T-cell (primary cell): Measurements from ENCODE around the gene PPP1R15A. TPM values are rescaled to one million over a fixed set of nuclear protein-coding genes. Genes with fewer than 3 reads are reported as not detected.
"Not testable (repeated sequence)": the region's sequence is repeated elsewhere in the genome, so short reads cannot be mapped to it uniquely, and the experiment has no call there.

ENCODE experiments used
- ATAC-seq, 4 experiments: fragments of 200-7000 bp in 3 of 4; fragments of 150-1000 bp in 1 of 4; cut with Tn5 transposase; replicated peaks in 1 of 4; 1 replicate in 3 of 4; 2 replicates in 1 of 4; pipeline ENCODE4 v1.10.0; 2021; ENCODE audit warnings: moderate library complexity in 3 of 4, mild to moderate bottlenecking in 2 of 4, moderate number of reproducible peaks in 1 of 4
- CTCF ChIA-PET, 2 donors: fragments of 300-600 bp; sonication (Branson Sonifier 250); formaldehyde crosslinking; loops; one replicate each; lab custom pipeline; 2022; ENCODE audit warnings: antibody characterized with exemption in 2 of 2; lab: Charles Lee
- POLR2A ChIA-PET, 2 donors: fragments of 300-600 bp; sonication (Branson Sonifier 250); formaldehyde crosslinking; loops; one replicate each; lab custom pipeline; 2022; ENCODE audit warnings: antibody characterized with exemption in 2 of 2; lab: Charles Lee
- DNase-seq, 35 experiments: peaks; one replicate each; pipeline versions ENCODE4 v3.0.0 to v3.0.0-alpha.2; 2013 to 2023
- H3K27ac ChIP-seq: one replicate; pipeline ENCODE4 v1.5.1; 2013; ENCODE audit warnings: low read length
- H3K27me3 ChIP-seq, 2 experiments: replicated peaks in 1 of 2; 1 replicate in 1 of 2; 2 replicates in 1 of 2; pipeline versions ENCODE4 v1.6.1 to v1.7.0; 2013; ENCODE audit warnings: low read length in 1 of 2, mixed read lengths in 1 of 2; ENCODE audit not compliant: control insufficient read depth in 2 of 2, insufficient read depth in 2 of 2; ENCODE audit errors: extremely low read depth in 1 of 2
- H3K36me3 ChIP-seq, 2 donors: 1 replicate in 1 of 2; 2 replicates in 1 of 2; pipeline versions ENCODE4 v1.6.1 to v1.7.0; 2013; ENCODE audit warnings: low read length in 1 of 2; ENCODE audit not compliant: control insufficient read depth in 2 of 2, insufficient read depth in 1 of 2; ENCODE audit errors: extremely low read depth in 1 of 2
- H3K4me1 ChIP-seq, 2 experiments: 1 replicate in 1 of 2; 2 replicates in 1 of 2; pipeline versions ENCODE4 v1.6.1 to v1.7.0; 2013; ENCODE audit warnings: low read length in 2 of 2, mixed read lengths in 1 of 2; ENCODE audit not compliant: insufficient read depth in 2 of 2, control insufficient read depth in 1 of 2; ENCODE audit errors: extremely low read depth in 1 of 2
- H3K4me3 ChIP-seq, 2 donors: 1 replicate in 1 of 2; 2 replicates in 1 of 2; pipeline versions ENCODE4 v1.5.1 to v1.7.0; 2013; ENCODE audit warnings: mild to moderate bottlenecking in 2 of 2, low read length in 1 of 2, moderate library complexity in 1 of 2; ENCODE audit not compliant: control insufficient read depth in 1 of 2; ENCODE audit errors: extremely low read depth in 1 of 2
- H3K9me3 ChIP-seq: 2 replicates; pipeline ENCODE4 v1.7.0; 2013
- H3K27ac Mint-ChIP-seq, 2 donors: one replicate each; pipeline ENCODE4 v1.8.0; 2020 to 2021; ENCODE audit warnings: mild to moderate bottlenecking in 2 of 2, mixed read lengths in 2 of 2
- H3K27me3 Mint-ChIP-seq, 2 donors: one replicate each; pipeline ENCODE4 v1.8.0; 2021 to 2022; ENCODE audit warnings: mixed read lengths in 2 of 2
- H3K36me3 Mint-ChIP-seq: one replicate; pipeline ENCODE4 v1.8.0; 2021; ENCODE audit warnings: mixed read lengths
- H3K4me1 Mint-ChIP-seq, 3 donors: one replicate each; pipeline ENCODE4 v1.8.0; 2020 to 2022; ENCODE audit warnings: mixed read lengths in 3 of 3, mild to moderate bottlenecking in 1 of 3
- H3K4me3 Mint-ChIP-seq, 3 donors: one replicate each; pipeline ENCODE4 v1.8.0; 2020 to 2022; ENCODE audit warnings: mild to moderate bottlenecking in 3 of 3, mixed read lengths in 3 of 3, moderate library complexity in 3 of 3
- H3K9me3 Mint-ChIP-seq, 3 donors: one replicate each; pipeline ENCODE4 v1.8.0; 2020 to 2022; ENCODE audit warnings: mixed read lengths in 3 of 3
- WGBS: methylation state at CpG from one replicate; pipeline ENCODE4 v1.1.5; 2013; ENCODE audit warnings: missing lambda C conversion rate; ENCODE audit not compliant: insufficient coverage; 5-methylcytosine and 5-hydroxymethylcytosine counted together
- total RNA-seq, 35 experiments: library from RNA in 6 of 35; stranded (reverse) in 6 of 35; fragments of 120-200 nt in 1 of 35; gene quantifications; one replicate each; pipeline versions ENCODE4 v1.2.1 to v1.2.4 and lab custom pipeline; 2013 to 2026

The PPP1R15A gene
- total RNA-seq, 5 donors from 2014 or later (not counting 1 experiment from before 2014, with no cell fraction given): 74.4 to 713 (median 93.6) TPM

DNA sequence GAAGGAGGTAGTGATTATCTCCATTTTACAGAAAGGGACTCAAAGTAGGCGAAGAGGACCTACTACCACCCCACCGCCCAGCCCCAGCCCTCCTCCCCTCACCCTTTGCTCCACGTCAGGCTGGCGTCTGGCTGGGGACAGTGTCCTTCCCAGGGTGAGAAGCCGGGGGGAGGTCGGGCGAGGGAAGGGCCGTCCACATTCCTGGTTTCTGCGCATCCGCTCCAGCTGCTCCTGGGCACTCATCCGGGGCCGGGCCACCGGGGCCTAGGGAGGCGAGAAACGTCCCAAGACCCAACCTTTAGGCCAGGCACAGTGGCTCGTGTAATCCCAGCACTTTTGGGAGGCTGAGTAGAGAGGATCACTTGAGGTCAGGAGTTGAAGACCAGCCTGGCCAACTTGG, 31.2 kb upstream of the PPP1R15A start:
- DNase-seq (no peak), ATAC-seq (no peak)
- Histone ChIP-seq H3K27me3 (peaks cover 0 to 19% of the 10 kb centered on the region in 2 experiments), H3K4me3 (no peak overlapping the region), H3K9me3 (no peaks in the 10 kb centered on the region), H3K27ac (no peak overlapping the region), H3K36me3 (no peaks in the 10 kb centered on the region), H3K4me1 (peaks cover 3 to 18% of the 10 kb centered on the region in 2 experiments)
- no peak overlapping the region for H3K27ac Mint-ChIP-seq
- H3K27me3 Mint-ChIP-seq: peaks cover 0 to 6% of the 10 kb centered on the region in 2 donors
- CTCF ChIA-PET: interaction anchor here (0.6 to 3.1 kb wide), 5 partner anchors 45 to 1728 kb away, joined by 4 to 43 read pairs (median 7); no protein-coding TSS in a partner anchor
- no peaks in the 10 kb centered on the region for H3K9me3 Mint-ChIP-seq
- H3K4me3 Mint-ChIP-seq: no peak overlapping the region
- no peaks in the 10 kb centered on the region for H3K36me3 Mint-ChIP-seq
- POLR2A ChIA-PET: no interaction called here
- H3K4me1 Mint-ChIP-seq: peaks cover 11 to 16% (median 12%) of the 10 kb centered on the region in 3 donors
- 82% methylated on average over 12 of the region's 16 CpGs for WGBS

DNA sequence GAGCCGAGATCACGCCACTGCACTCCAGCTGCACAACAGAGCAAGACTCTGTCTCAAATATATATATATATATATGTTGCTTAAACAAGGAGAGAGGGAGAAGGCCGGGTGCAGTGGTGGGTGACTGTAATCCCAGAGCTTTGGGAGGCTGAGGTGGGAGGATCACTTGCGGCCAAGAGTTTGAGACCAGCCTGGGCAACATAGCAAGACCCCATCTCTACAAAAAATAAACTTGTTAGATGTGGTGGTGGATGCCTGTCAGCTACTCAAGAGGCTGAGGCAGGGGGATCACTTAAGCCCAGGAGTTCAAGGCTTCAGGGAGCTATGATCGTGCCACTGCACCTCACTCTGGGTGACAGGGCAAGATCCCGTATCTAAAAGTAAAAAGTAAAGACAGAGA, 30.6 kb upstream of the PPP1R15A start:
- H3K36me3 Mint-ChIP-seq: no peaks in the 10 kb centered on the region
- CTCF ChIA-PET: interaction anchor here (0.6 to 3.1 kb wide), 5 partner anchors 15 to 152 kb away, joined by 3 to 43 read pairs (median 7); partner anchors contain the start of gene RUVBL2 (in 1 of the 2)
- 83% methylated on average over 2 of the region's 6 CpGs for WGBS
- Histone ChIP-seq H3K9me3 (no peaks in the 10 kb centered on the region), H3K4me1 (peaks cover 3 to 13% of the 10 kb centered on the region in 2 experiments), H3K27ac (no peak overlapping the region), H3K4me3 (no peak overlapping the region), H3K27me3 (peaks cover 0 to 14% of the 10 kb centered on the region in 2 experiments), H3K36me3 (no peaks in the 10 kb centered on the region)
- H3K9me3 Mint-ChIP-seq: no peaks in the 10 kb centered on the region
- POLR2A ChIA-PET: no interaction called here
- H3K27me3 Mint-ChIP-seq: peaks cover 0 to 4% of the 10 kb centered on the region in 2 donors
- H3K4me1 Mint-ChIP-seq: peaks cover 6 to 10% (median 6%) of the 10 kb centered on the region in 3 donors
- no peak for DNase-seq
- no peak overlapping the region for H3K4me3 Mint-ChIP-seq
- ATAC-seq: no peak
- no peak overlapping the region for H3K27ac Mint-ChIP-seq

GRCh38 chr19:48842789-48843162, 29.4 kb upstream of the PPP1R15A start:
- ChIA-PET CTCF (interaction anchor here (0.5 to 3.1 kb wide), 13 partner anchors 12 to 294 kb away, joined by 3 to 43 read pairs (median 5); no protein-coding TSS in a partner anchor), POLR2A (interaction anchor here (0.6 to 0.7 kb wide), 2 partner anchors 61 to 197 kb away, joined by 3 to 5 read pairs; no protein-coding TSS in a partner anchor)
- Histone ChIP-seq H3K4me1 (peaks cover 0 to under 1% of the 10 kb centered on the region in 2 experiments), H3K27ac (no peak overlapping the region), H3K9me3 (no peaks in the 10 kb centered on the region), H3K36me3 (no peaks in the 10 kb centered on the region), H3K27me3 (peaks cover 0 to 2% of the 10 kb centered on the region in 2 experiments), H3K4me3 (no peak overlapping the region)
- Mint-ChIP-seq H3K4me1 (peaks cover 0 to 3% (median under 1%) of the 10 kb centered on the region in 3 donors), H3K36me3 (no peaks in the 10 kb centered on the region), H3K9me3 (no peaks in the 10 kb centered on the region), H3K4me3 (no peak overlapping the region), H3K27ac (peak overlapping the region in 1 of 2 donors; percentile 79), H3K27me3 (no peaks in the 10 kb centered on the region)
- ATAC-seq (peak in 3 of 4 experiments; percentile 46 to 63 (median 62)), DNase-seq (peak in 30 of 35 experiments; percentile 6 to 81 (median 37))
- no CpG with 5 or more reads among the region's 2 CpGs for WGBS

DNA sequence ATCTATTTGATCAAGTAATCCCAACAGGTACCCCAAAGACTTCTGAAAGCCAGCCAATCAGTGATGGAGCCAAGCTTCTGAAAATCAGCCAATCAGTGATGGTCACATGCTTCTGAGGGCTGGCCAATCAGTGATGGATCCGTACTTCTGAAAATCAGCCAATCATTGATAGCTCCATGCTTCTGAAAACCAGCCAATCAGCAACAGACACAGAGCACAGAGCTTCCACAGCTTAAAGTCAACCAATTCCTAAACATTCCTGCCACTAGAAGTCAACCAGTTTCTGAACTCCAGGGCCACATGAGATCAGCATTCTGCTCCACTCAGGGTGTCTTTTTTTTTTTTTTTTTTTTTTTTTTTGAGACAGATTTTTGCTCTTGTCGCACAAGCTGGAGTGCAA, 27.7 kb upstream of the PPP1R15A start:
- Histone ChIP-seq H3K27me3 (no peaks in the 10 kb centered on the region), H3K4me1 (no peaks in the 10 kb centered on the region), H3K27ac (no peak overlapping the region), H3K36me3 (no peaks in the 10 kb centered on the region), H3K4me3 (no peak overlapping the region), H3K9me3 (no peaks in the 10 kb centered on the region)
- CTCF ChIA-PET: interaction anchor here (0.7 to 1.7 kb wide), 8 partner anchors 17 to 992 kb away, joined by 3 to 5 read pairs (median 4); no protein-coding TSS in a partner anchor
- H3K36me3 Mint-ChIP-seq: no peaks in the 10 kb centered on the region
- H3K4me3 Mint-ChIP-seq: no peak overlapping the region
- H3K9me3 Mint-ChIP-seq: no peaks in the 10 kb centered on the region
- POLR2A ChIA-PET: no interaction called here
- H3K27me3 Mint-ChIP-seq: no peaks in the 10 kb centered on the region
- no peak overlapping the region for H3K27ac Mint-ChIP-seq
- WGBS: 88% methylated on average over 1 of the region's 2 CpGs
- H3K4me1 Mint-ChIP-seq: peaks cover 0 to 1% (median 0%) of the 10 kb centered on the region in 3 donors
- DNase-seq (no peak), ATAC-seq (no peak)

DNA sequence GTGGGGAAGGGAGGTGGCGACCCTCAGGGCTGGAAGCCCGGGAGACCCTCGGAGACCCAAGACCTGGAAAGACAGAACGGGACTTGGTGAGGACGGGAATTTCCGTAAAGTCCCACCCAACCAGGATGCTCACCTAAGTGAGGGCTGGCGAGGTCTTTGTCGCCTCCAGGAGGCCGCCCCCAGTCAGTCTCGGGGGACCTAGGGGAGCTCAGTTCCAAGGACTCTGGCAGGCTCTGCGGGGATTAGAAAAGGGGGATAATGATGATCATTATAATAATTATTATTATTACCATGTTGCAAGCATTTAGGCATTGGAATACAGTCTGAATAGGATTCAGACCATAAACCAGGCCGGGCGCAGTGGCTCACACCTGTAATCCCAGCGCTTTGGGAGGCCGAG, 26.8 kb upstream of the PPP1R15A start:
- no peaks in the 10 kb centered on the region for H3K4me1 ChIP-seq
- Mint-ChIP-seq H3K4me1 (peaks cover 0 to 1% (median 0%) of the 10 kb centered on the region in 3 donors), H3K27me3 (no peaks in the 10 kb centered on the region), H3K9me3 (no peaks in the 10 kb centered on the region), H3K4me3 (no peak overlapping the region), H3K36me3 (no peaks in the 10 kb centered on the region), H3K27ac (no peak overlapping the region)
- no peaks in the 10 kb centered on the region for H3K9me3 ChIP-seq
- H3K4me3 ChIP-seq: no peak overlapping the region
- H3K27me3 ChIP-seq: no peaks in the 10 kb centered on the region
- no peaks in the 10 kb centered on the region for H3K36me3 ChIP-seq
- H3K27ac ChIP-seq: no peak overlapping the region
- ChIA-PET CTCF (interaction anchor here in 1 of 2 donors (0.5 to 1.6 kb wide), 4 partner anchors 26 to 128 kb away, joined by 3 to 6 read pairs (median 4); no protein-coding TSS in a partner anchor), POLR2A (no interaction called here)
- 90% methylated on average over 10 of the region's 15 CpGs for WGBS
- no peak for DNase-seq
- ATAC-seq: no peak

DNA sequence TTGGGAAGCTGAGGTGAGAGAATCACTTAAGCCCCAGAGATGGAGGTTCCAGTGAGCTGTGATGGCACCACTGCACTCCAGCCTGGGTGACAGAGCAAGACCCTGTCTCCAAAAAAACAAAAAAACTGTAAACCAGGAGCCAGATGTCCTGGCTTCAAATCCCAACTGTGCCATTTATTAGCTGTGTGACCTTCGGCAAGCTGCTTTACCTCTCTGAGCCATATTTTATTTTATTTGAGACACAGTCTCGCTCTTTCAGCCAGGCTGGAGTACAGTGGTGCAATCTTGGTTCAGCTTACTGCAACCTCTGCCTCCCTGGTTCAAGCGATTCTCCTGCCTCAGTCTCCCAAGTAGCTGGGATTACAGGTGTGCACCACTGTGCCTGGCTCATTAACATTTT, 25.6 kb upstream of the PPP1R15A start:
- H3K4me1 Mint-ChIP-seq, H3K27ac Mint-ChIP-seq, H3K4me3 Mint-ChIP-seq, H3K27me3 ChIP-seq, H3K4me3 ChIP-seq, H3K27me3 Mint-ChIP-seq, H3K36me3 ChIP-seq, H3K4me1 ChIP-seq, ATAC-seq, H3K36me3 Mint-ChIP-seq, DNase-seq, H3K27ac ChIP-seq, H3K9me3 ChIP-seq, POLR2A ChIA-PET, H3K9me3 Mint-ChIP-seq, CTCF ChIA-PET: not testable (repeated sequence)
- WGBS: 77% methylated on average over 2 of the region's 3 CpGs
